Measurements from ENCODE around the gene ZDHHC9.

The ZDHHC9 gene

DNA sequence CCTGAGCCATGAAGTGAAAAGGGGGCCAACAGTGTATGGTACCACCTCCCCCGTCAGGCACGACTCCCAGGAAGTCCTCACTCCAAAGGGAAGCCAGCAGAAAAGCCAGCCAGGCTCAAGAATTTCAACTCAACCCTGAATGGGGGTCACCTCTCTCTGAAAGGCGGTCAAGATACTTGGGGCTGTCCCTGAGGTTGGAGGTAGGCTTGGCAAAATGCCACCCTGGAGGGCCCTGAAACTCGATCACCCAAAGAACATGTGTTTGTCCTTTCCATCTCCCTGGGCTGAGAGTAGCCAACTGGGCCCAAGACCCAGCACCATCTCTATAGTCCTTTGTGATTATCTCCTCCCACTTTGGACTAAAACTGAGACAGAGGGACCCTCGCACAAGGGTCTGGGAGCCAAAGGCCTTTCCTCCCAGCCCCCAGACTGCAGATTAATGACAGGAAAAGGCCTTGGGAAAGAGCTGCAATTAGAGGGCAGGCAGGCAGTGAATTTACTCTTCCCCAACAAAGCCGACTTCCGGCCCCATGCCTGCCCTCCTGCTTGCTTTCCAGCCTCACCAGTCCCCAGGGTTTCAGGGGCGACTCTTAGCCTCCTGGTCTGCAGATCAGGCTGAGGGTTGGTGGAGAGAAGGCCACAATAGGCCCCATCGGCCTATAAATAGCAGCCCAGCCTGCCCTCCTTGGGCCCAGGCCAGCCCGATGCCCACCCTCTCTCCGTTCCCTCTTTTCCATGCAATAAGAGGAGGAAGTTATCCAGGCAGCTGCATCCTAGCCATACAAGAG is 58.3 kb downstream of the ZDHHC9 start:
- DNase-seq (ENCODE audit: low read depth), result no peak

DNA sequence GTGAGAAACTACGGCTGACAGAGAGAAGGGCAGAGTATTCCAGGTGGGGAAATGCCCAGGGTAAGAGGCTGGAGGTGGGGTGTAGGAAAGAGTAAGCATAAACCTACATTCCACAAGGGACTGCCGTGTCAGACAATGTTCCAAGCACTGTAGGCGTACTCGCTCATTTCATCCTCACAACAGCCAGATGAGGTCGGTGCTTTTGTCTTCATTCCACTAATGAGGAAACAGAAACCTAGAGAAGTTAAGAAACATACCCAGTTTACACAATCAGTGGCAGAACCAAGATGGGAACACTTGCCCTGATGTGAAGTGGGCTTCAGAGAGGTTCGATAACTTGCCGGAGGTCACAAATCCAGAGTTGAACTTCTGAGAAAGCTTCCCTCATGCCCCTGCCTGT is 59.3 kb downstream of the ZDHHC9 start:
- DNase-seq (ENCODE audit: low read depth), result no peak

DNA sequence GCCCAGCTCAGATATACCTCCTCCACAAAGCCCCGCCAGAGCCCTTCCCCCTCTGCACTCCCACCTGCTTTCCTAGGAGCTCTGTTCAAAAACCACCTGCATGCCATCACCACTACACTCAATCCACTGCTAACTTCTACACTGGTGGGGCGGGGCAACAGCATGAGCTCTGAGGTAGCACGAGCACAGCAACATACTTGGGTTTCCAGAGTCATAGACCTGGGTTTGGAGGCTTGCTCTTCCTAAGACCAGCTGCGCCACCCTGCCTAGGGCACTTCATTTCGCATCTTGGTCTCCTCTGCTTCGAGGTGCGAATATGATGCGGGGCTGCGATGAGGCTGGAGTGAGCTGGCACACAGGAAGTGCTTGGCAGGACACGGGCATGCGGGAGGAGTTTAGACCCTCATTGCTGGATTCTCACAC is 60.4 kb downstream of the ZDHHC9 start:
- no peak for DNase-seq (ENCODE audit: low read depth)

DNA sequence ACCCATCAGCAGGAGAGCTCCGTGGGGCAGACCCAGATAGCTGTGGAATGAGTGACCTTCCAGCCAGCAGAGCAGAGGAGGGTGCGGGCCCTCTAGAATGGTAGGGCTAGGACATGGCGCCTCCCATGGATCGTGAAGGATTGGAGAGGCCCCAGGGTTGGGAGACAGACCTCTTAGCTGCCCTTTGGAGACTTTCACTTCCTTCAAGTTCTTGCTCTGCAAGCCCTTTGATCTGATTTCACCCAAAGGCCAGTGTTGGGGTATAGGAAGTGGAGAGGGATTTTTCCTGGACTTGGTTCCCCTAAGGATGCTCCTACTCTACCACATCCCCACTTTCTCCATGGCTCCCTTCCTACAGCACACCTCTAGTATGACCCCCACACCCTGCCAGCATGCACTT is 61.0 kb downstream of the ZDHHC9 start:
- no peak for DNase-seq (ENCODE audit: low read depth)

DNA sequence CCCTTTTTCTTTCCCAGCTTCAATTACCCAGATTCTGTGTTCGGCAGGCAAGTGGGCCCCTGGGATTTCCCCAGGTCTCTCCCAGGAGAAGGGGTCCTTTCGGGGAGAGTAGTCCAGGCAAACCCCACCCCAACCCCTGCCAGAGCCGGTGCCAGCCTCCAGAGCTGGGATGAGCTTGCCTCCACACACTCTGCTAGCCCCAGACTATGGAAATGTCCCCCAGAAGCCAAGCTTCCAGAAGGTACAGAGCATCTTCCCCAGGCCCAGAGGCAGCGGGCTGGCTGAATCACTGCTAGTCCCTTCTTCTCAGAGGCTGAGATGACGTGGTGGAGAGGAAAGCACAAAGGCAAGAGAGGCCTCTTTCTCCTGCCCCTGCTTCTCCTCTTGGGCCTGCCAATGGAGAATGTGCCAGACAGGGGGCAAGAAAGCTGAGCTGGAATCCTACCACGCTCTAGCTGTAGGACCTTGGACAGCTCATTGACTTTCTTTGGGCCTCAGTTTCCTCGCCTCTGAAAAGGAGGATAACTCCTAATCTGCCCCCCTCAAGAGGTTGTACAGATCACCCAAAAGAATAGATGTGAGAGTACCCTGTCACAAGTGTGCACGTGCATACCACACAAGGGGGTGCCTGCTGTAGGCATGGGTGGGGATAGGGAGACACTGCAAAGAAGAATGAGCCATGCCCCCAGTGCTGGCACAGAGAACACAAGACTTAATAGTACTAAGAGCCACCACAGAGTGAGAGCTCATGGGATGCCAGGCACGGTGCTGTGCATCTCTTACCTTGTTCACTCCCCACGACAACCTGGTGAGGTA is 61.8 kb downstream of the ZDHHC9 start:
- no peak for DNase-seq (ENCODE audit: low read depth)

DNA sequence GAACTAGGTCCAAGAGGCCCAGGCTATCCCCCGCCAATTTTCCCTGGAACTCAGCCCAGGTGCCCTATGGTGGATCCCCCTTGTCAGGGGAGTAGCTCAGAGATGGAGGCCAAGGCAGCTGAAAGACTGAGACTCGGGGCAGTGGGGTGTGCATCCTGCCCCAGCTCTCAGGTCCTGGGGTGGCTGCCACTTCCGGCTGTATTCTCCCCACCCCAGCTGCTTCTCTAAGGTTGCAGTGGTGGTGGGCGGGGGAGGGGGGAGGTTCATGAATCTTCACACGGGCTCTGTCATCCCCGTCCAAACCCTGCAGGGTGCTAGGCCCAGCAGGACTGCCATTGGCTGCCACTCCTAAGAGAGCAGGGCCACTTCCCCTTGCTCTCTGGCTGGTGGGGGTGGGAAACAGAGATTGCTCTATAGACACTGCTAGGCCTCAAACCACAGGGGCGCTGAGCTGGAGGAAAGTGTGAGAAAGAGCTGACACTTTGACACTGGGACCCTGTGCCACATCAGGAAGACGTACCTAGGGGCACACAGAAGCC is 62.5 kb downstream of the ZDHHC9 start:
- DNase-seq (ENCODE audit: low read depth), result no peak

DNA sequence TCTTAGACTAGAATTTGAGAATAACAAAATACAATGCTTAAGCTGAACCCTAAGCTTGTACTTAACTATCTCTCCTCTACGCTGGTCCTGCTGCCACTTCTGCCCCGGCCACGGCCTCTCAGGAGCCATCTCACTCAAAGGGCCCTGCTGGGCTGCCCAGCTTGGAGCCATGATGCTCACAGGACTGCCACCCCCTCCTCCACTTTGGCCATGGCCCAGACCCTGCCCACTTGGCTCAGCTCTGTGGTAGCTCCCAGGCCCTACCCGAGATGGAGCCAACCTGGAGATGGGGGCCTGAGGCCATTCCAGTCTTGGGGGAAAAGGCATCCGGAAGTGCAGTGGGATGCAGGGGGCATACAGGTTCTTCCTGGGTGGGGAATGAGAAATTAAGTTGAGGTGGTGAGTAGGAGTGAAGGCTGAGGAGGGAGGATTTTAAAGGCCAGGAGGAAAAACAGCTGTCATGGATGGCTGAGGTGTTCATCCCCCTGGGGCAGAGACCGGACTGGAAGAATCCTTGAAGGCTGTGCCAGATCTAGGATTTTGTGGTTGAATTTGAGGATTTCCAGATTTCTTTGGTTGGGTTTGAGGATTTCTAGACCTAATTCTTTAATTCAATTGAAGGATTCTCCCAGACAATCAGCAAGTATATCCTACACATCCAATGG is 63.1 kb downstream of the ZDHHC9 start:
- no peak for DNase-seq (ENCODE audit: low read depth)

DNA sequence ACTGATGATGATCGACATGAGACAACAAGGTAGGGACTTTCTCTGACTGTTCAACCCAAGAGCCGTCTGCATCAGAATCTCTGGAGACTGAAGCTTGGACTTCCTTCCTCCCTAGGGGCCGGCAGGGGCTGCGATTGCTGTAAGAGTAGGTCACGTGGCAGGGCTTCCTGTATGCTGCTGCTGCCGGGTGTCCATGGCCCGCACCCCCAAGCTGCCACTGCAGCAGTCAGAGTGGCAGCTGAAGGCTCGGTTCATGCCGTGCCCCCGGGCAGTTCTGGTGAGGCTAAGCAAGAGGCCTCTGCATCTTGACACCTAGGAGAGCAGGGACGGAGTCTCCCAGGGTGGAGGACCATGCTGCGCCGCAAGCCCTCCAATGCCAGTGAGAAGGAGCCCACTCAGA is 63.9 kb downstream of the ZDHHC9 start, which contains the start of gene SASH3:
TSS of gene SASH3 (plus strand) at position 203 of the 400 bp plus-strand sequence. CDS start at position 352, 149 bp downstream.
- DNase-seq (ENCODE audit: low read depth), result no peak

DNA sequence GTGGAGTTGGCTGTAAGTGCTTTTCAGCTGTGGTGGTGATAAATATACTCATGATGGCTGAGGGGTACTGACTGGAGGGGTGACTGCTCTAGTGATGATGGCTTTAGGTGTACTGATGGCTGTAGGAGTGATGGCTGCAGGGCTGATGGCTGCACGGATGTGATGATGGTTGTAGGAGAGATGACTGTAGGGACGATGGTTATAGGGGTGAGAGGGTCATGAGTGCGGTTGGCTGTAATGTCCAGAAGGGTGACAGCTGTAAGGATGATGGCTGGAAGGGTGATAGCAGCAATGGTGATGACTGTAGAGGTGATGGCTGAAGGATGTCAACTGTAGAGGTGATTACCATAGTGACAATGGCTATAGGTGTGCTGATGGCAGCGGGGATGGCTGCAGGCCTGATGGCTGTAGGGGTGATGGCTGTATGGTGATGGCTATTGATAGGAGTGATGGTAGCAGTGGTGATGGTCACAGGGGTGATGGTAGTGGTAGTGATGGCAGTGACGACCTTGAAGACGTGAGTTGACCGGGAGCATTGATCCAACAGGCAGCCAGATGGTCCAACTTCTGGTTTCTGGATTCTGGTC is 64.5 kb downstream of the ZDHHC9 start:
- DNase-seq (ENCODE audit: low read depth), result no peak

DNA sequence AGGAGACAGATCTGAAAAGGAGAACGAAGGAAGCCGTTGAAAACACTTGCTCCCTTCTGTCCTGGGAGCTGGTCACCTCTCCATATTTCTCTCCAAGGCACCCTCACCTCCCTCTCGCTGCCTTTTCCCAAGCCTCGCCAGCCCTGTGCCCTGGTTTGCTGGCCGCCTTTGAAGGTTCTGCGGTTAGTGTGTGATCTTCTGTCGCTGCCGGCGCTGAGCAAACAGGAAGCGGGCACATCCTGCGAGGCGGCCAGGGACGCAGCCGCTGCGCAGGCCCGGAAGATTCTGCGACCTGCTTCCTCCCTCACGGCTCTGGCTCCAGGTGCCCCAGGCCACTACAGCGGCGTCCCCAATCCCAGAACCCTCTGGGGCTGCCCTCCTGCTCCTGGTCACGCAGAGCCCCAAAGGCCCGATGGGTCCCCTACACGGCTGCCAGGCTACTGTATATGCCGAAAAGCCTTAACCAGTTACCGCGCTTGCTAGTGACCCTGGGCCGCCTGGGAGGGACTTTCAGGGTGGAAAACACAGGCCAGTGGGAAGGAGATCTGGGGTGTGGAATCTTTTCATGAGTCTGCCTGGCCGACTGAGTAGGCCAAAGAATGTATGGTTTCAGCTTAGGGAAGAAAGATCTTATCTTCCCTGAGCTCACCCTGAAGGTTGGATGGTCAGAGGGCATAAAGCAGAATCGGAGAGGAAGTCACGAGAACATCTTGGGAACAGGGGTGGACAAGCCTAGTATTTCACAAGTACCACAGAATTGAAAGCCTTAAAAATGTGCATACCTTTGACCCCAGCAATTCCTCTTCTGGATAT is 66.3 kb downstream of the ZDHHC9 start:
- DNase-seq (ENCODE audit: low read depth), result no peak

DNA sequence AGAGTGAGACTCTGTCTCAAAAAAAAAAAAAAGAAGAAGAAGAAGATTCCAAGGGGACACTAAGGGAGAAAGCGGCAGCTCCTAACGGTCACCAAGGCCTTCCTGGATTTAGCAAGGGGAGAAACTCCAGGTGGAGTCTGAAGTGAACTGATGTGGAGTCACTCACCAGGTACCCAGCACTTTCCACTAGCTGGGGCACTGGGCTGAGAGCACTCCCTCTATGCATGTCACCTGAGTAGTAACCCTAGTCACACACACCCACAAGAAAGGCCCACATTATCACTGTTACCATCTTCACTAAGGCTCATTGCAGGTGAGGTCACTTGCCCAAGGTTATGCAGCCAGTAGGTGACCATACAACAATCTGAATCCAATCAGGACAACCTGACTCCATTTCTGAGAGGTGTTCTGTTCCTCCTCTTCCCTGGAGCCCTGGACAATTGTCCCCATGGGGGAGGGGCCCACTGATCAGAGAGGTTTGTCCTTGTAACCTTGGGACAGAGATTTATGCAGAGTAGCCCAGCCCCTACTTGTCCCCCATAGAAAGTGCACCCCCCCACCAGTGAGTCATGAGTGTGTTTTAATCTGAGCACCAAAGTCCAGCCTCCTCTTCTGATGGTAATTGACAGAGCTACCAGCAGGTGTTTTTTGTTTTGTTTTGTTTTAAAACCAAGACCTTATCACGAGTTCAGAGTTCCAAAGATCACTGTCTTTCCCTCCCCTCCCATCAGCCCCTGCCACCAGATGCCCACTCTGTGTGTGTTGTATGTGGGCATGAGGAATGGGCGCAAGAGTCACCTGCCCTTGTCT is 69.8 kb downstream of the ZDHHC9 start:
- DNase-seq (ENCODE audit: low read depth), result no peak

DNA sequence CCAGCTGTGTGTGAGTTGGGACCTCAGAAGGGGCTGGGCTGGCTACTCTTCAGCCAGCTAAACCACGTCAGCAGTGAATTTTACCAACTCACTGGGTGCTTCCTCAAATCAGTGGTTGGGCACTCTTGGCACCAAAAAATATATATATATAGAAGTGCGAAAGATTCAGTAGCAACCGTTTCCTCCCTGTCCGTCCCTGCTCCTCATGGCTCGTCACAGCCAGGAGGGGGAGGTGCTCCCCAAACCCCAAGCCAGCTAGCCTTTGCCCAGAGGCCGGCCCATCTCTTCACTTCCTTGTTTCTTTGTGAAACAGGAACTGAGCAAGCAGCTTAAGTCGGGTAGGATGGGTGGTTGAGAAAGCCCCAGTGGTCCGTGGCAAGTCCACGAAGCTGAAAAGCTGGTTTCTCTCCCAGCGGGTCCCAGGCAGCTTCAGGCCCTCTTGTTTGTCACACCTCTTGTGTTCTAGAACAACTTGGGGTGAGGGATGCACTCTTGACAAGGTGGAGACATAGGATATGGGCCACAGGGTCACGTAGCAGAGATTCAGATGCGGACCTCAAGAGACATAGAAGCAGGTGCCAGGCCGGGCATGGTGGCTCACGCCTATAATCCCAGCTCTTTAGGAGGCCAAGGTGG is 70.8 kb downstream of the ZDHHC9 start:
- no peak for DNase-seq (ENCODE audit: low read depth)

DNA sequence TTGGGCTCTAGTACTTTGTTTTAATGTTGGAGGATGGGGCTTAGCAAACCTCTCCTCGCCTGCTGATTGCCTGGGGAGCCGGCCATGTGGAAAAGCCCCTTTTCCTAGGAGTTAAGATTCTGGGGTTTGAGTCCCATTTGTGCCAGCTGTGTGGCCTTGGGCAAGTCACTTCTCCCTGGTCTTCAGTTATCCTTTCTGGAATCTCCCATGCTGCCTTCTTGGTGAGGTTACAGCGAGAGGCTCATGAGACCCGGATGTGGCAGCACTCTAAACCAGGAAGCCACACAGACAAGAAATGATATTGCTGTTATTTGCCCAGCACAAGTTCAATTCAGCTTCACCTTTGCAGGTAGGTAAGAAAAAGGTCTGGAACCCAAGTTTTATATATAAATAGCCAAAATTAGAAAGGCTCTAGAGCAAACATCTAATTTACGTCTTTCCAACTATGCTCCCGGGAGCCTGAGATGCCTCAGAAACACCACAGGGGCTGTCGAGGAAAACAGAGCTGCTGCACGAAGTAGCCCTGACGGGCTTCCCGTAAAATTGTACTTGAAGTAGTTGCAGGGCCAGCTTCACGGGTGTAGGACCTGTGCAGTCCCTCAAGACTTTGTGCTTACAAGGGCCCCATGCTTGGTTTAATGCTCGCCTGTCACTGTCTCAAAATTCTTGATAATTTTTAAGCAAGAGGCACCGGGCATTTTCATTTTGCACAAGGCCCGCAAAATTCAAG is 72.3 kb downstream of the ZDHHC9 start:
- DNase-seq (ENCODE audit: low read depth), result no peak

DNA sequence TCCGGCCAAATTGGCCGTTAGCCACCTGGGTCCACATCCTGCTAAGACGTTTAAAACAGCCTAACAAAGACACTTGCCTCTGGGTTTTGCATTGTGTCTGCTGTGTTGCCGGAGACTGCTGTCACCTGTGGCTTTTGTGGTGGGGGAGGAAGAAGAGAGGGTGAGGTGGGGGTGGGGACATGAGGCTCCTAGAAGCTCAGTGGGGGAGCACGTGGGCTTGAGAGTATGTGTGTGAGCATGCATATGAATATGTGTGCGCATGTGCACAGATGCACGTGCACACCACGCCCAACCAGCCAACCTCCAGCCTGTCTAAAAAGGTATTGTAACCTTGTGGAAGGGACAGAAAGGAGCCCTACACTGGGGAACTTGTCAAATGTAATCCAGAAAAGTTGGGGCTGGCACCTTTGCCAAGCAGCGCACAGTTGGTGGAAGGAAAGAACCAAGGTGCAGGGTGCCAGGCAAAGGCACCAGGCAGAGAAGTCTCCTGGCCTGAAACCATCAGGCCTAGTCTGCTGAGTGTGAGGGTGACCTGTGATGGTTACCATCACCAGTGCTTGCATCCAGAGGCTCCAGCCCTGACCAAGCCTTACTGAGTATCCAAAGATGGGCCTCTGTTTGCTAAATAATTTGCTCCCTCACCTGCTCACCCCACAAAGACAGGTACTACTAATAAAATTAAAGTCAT is 74.1 kb downstream of the ZDHHC9 start:
- no peak for DNase-seq (ENCODE audit: low read depth)

DNA sequence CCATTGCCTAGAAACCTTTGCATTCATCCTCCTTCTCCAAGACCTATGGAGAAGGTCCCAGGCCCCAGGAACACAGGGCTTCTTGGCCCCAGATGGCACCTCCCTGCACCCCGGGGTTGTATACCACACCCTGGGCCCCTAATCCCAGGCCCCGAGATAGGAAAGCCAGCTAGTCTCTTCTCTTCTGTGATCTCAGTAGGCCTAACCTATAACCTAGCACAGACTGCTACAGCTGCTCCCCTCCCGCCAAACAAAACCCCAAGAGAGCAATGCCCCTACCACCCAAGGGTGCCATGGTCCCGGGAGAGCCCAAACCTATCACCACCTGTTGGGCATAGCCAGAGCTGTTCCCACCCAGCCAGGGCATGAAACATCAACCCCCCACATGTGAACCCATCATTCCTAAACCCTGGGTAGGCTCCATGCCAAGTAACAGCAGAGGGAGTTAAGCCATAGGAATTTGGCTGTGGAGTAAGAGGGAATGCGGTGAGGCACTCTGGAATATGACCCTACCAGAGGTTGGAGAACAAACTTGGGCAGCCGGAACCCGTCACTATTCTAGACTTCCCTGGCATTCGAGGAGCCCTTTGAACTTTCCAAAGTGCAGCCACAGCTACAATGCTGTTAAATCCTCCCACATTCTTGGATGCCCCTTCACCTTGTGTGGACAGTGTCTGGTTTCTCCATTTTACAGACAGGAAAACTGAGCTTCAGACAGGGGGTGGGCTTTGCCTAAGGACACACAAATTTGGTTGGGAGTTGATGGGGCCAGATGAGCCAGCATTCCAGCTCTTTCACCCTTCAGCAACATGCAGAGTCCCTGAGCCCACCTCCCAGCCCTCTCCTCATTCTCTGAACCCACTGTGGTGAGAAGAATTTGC is 74.9 kb downstream of the ZDHHC9 start:
- no peak for DNase-seq (ENCODE audit: low read depth)

DNA sequence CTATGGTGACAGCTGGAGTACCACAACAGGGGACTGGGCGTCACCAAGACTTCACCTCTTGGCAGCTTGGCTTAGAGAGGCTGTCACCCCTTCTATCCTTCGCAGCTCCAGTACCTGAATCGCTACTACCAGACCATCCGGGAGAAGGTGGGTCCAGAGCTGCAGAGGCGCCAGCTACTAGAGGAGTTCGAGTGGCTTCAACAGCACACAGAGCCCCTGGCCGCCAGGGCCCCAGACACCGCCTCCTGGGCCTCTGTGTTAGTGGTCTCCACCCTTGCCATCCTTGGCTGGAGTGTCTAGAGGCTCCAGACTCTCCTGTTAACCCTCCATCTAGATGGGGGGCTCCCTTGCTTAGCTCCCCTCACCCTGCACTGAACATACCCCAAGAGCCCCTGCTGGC is 75.5 kb downstream of the ZDHHC9 start:
- DNase-seq (ENCODE audit: low read depth), result no peak

DNA sequence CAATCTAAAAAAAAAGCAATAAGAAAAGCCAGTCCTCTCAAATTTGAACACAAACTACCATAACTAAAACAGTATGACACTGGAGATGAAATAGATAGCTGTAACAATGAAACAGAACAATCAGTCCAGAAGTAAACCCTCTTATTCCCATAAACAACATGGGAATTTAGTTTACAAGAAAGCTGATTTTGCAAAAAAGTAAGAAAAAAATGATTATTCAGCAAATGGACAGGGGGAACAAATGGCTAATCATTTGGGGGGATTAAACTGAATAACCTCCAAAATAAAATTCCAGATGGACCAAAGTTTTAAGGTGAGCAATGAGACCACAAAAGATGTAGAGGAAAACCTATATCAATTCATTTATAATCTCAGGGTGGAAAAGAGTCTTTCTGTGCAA is 80.0 kb downstream of the ZDHHC9 start:
- DNase-seq (ENCODE audit: low read depth), result no peak

DNA sequence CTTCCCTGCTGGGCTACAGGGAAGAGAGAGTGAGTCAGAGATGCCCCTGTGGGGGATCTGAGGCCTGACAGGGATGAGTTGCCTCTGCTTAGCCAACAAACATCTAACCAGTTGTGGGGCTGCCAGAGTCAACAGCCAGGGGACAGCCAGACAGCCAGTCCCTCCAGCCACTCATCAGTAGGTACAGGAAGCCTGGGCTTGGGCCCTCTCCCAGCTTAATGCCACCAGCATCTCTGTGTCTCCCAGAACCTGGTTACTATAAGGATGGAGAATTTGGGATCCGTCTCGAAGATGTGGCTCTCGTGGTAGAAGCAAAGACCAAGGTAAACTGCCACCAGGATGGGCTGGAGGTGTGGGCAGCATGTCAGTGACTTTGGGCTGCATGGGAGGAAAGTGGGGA is 81.2 kb downstream of the ZDHHC9 start:
- no peak for DNase-seq (ENCODE audit: low read depth)
